ENCODE data around the gene LXN.

Gene LXN

GRCh38 chr3:158640646-158641045 is 31.8 kb downstream of the LXN start:
- DNase-seq (ENCODE audit: low read depth) = no peak
- H3K4me3 ChIP-seq (replicated peaks; ENCODE audit: low read depth, low read length) = no peak overlapping the region
- TF ChIP-seq, protein P1, sequence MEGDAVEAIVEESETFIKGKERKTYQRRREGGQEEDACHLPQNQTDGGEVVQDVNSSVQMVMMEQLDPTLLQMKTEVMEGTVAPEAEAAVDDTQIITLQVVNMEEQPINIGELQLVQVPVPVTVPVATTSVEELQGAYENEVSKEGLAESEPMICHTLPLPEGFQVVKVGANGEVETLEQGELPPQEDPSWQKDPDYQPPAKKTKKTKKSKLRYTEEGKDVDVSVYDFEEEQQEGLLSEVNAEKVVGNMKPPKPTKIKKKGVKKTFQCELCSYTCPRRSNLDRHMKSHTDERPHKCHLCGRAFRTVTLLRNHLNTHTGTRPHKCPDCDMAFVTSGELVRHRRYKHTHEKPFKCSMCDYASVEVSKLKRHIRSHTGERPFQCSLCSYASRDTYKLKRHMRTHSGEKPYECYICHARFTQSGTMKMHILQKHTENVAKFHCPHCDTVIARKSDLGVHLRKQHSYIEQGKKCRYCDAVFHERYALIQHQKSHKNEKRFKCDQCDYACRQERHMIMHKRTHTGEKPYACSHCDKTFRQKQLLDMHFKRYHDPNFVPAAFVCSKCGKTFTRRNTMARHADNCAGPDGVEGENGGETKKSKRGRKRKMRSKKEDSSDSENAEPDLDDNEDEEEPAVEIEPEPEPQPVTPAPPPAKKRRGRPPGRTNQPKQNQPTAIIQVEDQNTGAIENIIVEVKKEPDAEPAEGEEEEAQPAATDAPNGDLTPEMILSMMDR (IDR thresholded peaks at IDR 0.05; ENCODE audit: low read length, missing control alignments) = no peak

GRCh38 chr3:158631981-158632380 is 40.5 kb downstream of the LXN start:
- TF ChIP-seq, protein P1 (IDR thresholded peaks at IDR 0.05; ENCODE audit: low read length, missing control alignments) = no peak
- DNase-seq (ENCODE audit: low read depth) = no peak
- H3K4me3 ChIP-seq (replicated peaks; ENCODE audit: low read depth, low read length) = no peak overlapping the region

GRCh38 chr3:158625881-158626280 is 46.6 kb downstream of the LXN start:
- TF ChIP-seq, protein P1 (IDR thresholded peaks at IDR 0.05; ENCODE audit: low read length, missing control alignments) = no peak
- H3K4me3 ChIP-seq (replicated peaks; ENCODE audit: low read depth, low read length) = no peak overlapping the region
- DNase-seq (ENCODE audit: low read depth) = no peak

DNA sequence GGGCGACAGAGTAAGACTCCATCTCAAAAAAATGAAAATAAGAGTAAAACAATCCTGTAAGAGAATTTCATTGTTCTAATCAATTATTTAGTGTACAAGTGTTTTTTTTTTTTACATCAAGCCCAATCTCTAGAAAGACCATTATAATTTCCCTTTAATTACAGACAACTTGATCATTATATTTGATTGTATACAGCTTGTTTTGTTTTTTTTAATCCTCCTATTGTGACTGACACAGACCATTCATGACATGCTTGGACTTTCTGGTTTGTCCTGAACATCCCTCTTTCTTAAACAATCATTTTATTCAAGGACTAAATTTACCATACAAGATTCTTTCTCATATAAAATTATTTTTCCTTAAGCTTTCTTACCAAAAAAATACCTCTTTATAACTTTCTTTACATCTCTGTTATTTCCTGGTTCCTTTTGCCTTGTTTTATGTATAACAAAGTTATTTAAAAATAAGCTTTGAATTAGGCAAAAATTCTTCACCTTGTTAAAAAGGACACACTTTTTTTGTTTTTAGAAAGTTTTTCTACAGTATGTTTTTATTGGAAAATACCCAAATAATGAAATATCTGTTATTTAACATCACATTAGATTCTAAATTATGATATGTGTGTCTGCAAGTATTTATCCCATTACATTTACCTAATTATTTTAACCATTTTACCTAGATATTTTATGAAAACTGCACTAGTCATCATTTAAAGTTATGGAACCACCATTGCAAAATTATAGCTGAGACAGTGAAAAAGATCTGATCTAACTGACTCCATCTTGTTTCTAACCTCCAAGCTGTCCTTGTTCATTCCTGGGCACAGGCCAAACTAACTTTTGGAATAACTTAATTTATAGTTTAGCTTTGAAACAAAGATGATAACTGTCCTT is 54.2 kb downstream of the LXN start:
- no peak overlapping the region for H3K4me3 ChIP-seq (replicated peaks; ENCODE audit: low read depth, low read length)
- TF ChIP-seq, protein P1 (IDR thresholded peaks at IDR 0.05; ENCODE audit: low read length, missing control alignments) = no peak
- DNase-seq (ENCODE audit: low read depth) = no peak

All from fibroblast of pulmonary artery (primary cell).